GM11168 (cell line): Measurements from ENCODE around the gene AGXT2.
"Not testable (repeated sequence)": the region's sequence is repeated elsewhere in the genome, so short reads cannot be mapped to it uniquely, and the experiment has no call there.

ENCODE experiments used
- in situ Hi-C: fragments of 300-500 bp; cut with MboI; formaldehyde crosslinking; loops from one replicate; pipeline ENCODE4 v1.12.0; 2022; ENCODE audit warnings: low sequenced_read_pairs; ENCODE audit not compliant: unreplicated experiment

AGXT2 gene

GRCh38 chr5:35058374-35058788 is 10.6 kb upstream of the AGXT2 start:
- in situ Hi-C loops: no loop called here

DNA sequence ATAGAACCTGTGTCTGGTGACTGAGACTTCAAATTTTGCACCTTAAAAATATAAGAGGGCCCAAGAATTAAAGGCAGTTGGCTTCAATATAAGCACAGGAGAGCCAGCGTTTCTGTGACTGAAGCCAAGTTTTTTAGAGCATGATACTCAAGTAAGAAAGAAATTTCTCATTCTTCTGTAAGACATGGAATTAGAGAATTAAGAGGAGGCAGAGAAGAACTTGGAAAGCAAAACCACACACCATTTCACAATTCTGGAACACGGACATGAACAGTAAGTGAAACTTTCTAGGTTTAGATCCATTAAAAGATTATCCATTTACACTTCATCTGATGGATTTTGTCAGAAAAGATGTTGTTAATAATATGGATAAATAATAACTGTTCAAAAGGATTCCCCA is 8.9 kb upstream of the AGXT2 start:
- in situ Hi-C loops: no loop called here

GRCh38 chr5:35052838-35053237 is 5.1 kb upstream of the AGXT2 start:
- in situ Hi-C loops: no loop called here

DNA sequence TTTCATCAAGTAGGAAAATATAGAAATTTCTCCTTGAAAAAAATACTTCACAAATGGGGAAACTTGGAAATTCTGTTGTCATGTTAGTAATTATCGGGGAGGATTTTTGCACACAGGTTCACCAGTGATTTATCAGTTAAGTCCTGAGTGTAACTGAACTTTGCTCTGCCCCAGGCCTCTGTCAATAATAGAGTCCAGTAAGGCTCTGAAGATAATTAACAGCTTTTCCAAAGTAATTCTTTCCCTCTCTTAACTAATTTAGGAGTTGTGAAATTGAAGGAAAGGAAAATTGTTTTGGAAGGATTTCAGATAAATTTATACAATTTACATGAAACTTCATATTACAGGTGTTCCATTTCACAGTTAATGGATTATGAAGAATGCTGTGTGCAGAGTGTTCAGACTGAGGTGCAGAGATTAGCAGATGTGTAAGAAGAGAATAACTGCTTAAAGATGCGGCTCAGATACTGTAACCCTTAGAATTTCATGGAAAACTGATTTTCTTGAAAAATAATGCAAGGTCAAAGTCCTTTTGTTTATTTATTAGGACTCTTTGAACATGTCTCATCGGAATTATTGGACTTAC is 2.9 kb upstream of the AGXT2 start:
- in situ Hi-C loops: no loop called here

DNA sequence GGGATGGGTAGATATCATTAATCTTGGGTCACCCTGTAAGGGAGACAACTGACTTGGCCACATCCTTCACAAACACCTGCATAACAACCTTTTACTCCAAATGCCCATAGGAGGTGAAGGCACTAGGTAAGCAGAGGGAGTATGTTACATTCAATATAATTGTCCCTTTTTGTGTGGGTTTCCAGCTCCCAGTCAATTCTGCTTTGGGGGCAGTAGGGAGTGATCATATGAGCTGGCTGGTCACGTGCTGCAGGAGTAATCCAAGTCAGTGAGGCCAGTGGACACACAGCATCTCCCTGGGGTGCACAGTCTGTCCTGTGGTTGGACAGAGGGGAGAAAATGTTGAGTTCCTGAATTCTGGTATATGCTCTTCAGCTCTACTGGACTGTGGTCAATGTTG is 1.2 kb upstream of the AGXT2 start:
- in situ Hi-C loops: no loop called here

DNA sequence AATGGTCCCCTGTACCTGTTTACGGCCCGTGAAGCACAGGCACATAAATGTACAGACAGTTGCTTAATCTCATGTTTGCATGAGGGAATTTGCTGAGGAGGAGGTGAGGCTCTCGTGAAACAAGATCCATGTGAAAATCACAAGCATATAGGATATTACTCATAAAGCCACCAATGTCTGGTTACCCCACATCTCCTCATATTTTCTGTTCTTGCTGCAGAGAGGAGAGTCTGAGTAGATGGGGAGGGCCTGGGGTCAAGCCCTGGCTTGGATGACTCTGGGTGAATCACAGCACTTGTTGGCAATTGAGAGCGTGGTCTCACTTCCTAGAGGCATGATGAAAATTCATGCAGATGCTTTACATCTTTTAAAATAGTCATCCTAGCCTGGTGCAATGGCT is 975 bp downstream of the AGXT2 start:
- in situ Hi-C loops: no loop called here

DNA sequence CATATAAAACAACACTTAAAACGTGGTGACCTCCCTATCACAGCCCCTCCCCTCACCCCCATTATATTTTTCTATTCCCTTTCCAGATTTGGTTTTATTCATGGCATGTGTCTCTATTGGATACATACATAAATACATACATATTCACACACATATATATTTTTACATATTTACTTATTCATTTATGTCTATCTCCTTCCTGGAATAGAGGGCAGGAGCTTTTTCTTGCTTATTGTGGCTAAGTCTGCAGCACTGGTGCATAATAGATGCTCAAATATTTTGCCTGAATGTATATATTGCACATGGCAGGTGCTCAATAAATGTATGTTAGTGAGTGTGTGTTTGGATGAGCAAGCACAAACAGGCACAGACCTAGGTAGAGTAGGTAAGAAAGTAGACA is 2.5 kb downstream of the AGXT2 start:
- in situ Hi-C loops: no loop called here

- in situ Hi-C loops: no loop called here
Observed at GRCh38 chr5:35044649-35045048, 3.1 kb downstream of the AGXT2 start.

DNA sequence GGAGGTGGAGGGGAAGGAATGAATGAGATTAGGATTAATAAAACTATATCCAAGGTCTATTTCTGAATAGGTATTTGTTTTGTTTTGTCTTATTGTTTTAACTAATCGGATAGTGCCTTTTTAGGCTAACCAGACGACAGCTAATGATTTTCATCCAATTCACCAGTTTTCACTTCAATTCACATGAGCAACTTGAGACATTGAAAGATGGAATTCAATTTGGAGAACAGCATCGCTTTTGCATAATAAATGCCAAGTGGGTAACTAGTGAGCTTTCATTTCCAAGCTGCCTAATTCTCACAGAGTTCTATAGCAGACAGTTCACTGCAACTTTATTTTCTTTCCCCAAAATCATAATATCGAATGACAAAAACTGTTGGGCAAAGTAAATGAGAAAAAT is 5.0 kb downstream of the AGXT2 start:
- in situ Hi-C loops: no loop called here

- in situ Hi-C loops: no loop called here
Observed at GRCh38 chr5:35041261-35041660, 6.5 kb downstream of the AGXT2 start.

DNA sequence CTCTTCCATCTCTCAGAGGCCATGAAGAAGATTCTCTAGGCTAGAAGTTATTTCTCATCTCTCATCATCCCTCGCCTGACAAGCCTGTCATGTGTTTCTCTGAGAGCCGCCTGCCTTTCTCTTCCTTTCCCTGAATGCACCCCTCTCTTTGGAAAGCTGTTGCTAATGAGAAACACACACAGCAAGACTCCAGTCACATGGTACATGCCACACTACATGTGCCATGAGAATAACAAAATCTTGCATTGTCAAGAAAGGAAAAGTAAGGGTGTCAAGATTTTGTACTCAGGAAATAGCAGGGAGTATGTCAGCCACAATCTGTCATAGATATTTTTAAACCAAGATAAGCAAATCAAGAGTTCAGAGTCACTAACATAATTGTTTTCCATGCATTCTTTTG is 8.9 kb downstream of the AGXT2 start:
- in situ Hi-C loops: no loop called here

GRCh38 chr5:35036536-35036935 is 11.2 kb downstream of the AGXT2 start:
- in situ Hi-C loops: no loop called here

- in situ Hi-C loops: not testable (repeated sequence)
Observed at GRCh38 chr5:35035929-35036328, 11.8 kb downstream of the AGXT2 start.

DNA sequence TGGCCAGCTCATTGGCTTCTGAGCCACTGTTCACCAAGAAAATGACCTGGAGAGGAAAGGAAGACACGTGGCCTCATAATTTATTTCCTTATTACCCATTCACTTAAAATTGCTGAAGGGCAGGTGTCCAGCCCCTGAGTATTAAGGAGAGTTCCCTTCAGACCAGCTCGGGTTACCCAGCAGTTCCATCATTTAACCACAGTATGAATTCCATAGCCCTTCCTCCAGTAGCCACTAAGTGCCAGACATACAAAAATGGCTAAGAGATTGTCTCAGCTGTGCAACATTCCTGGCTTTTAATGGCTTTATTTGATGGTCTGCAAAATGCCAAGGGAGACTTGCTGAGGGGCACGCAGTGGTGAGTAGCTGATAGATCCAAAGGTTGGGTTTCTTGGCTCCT is 12.5 kb downstream of the AGXT2 start:
- in situ Hi-C loops: no loop called here

DNA sequence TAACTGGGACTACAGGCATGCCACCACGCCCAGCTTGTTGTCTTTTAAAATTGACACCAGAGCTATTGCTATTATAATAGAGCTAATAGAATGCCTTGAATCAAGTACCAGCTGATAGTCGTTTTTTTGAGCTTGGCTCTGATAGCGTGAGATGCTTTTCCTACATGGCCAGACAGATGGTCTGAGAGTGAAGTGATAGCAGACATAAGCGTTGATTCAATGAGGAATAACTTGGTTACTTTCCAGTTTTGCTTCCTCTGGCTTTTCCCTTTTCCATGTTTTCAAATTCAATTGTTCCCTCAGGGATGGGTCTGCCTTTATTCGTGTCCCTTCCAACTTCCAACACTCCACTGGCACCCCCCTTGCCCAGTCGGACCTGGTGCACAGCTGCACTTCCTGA is 15.4 kb downstream of the AGXT2 start:
- in situ Hi-C loops: no loop called here

- in situ Hi-C loops: no loop called here
Observed at GRCh38 chr5:35031276-35031675, 16.5 kb downstream of the AGXT2 start.

DNA sequence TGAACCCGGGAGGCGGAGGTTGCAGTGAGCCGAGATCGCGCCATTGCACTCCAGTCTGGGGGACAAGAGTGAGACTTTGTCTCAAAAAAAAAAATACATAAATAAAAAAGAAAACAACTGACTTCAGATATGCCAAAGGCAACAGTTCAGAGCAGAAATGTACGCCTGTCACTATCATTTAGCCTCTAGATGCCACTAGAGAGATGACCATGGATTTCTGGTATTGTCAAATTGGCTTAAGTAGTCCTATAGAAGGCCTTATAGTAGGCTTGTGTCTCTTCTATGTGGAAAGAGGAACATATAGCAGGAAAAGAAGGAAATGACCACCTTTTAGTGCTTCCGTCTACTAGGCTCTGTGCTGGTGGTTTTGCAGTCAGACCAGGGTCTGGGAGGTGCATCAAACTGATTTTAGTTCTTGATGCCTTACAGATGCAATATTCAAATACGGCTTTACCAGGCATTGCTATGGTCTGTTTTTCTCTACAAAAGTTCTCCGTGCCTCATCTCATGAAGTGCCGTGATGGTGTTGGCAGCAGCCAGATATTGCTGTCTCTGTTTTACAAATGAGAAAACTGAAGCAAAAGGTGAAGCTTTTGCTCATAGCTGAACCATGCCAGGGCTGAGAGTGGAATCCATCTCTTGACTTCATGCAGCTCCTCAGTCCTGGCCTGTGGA is 17.2 kb downstream of the AGXT2 start:
- in situ Hi-C loops: no loop called here

DNA sequence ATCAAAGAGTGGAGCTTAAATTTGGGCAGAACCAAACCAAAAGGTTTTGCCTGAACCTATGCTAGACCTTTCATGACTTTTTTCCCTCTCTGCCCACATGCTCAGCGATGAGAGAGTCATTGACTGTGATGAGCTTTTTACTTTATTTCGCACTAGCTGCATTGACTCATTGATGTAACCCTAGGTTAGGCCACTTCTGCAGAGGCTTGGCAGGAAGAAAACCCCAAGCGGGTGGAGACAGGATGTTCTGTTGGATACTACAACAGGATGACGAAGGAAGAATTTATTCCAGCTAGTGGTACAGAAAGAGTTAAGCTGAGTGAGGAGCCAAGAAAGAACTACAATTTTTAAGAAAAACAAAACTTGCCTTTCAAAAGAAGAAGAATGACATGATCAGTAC is 18.4 kb downstream of the AGXT2 start:
- in situ Hi-C loops: no loop called here

GRCh38 chr5:35026941-35027340 is 20.8 kb downstream of the AGXT2 start:
- in situ Hi-C loops: no loop called here

GRCh38 chr5:35026280-35026840 is 21.4 kb downstream of the AGXT2 start:
- in situ Hi-C loops: no loop called here

GRCh38 chr5:35024911-35025510 is 22.7 kb downstream of the AGXT2 start:
- in situ Hi-C loops: no loop called here
